ENCODE measurements around the gene HDGFL3. TPM values are rescaled to one million over a fixed set of nuclear protein-coding genes. Genes with fewer than 3 reads are reported as not detected.

Gene HDGFL3
- total RNA-seq, 1 donor from 2014 or later, result 138 TPM

GRCh38 chr15:83123529-83123928 lies 84.1 kb downstream of the HDGFL3 start:
- DNase-seq, result no peak

DNA sequence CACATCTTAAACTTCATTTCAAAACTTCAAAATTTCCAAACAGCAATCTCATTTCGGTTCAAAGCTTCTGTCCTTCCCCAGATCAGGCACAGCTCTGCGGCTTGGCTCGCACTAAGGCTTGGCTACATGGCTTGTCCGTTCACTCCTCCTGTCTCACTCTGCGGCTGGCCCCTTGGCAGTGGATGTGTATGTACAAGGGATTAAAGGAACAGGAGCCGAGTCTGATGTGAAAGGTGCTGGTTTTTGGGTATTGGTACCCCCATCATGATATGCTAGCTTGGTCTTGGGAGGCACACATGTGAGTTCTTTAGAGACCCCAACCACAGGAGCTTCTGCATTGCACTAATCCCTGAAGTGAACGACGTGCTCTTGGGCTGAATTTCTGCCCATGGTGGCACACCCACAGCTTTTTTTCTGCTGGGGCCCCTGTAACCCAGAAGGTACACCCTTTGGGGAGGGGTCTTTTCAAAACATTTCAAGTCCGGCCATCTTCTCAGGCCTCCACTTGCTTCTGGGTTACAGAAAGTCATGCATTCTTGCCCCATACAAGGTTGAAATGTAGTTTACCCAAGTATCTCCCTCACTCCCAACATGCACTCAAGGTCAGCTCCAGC lies 87.5 kb downstream of the HDGFL3 start:
- DNase-seq, result no peak

GRCh38 chr15:83118968-83119367 lies 88.7 kb downstream of the HDGFL3 start:
- DNase-seq, result no peak

- DNase-seq, result no peak
Observed at GRCh38 chr15:83118291-83118827, 89.3 kb downstream of the HDGFL3 start.

GRCh38 chr15:83115831-83116565 lies 91.6 kb downstream of the HDGFL3 start:
- DNase-seq, result no peak

- DNase-seq, result no peak
Observed at GRCh38 chr15:83115410-83115809, 92.2 kb downstream of the HDGFL3 start.

GRCh38 chr15:83114856-83115255 lies 92.8 kb downstream of the HDGFL3 start:
- no peak for DNase-seq

- peak; percentile 60 for DNase-seq
Observed at GRCh38 chr15:83113881-83114674, 93.5 kb downstream of the HDGFL3 start.

GRCh38 chr15:83112956-83113299 lies 94.7 kb downstream of the HDGFL3 start:
- no peak for DNase-seq

- peak; percentile 94 for DNase-seq
Observed at GRCh38 chr15:83112233-83112955, 95.2 kb downstream of the HDGFL3 start.

GRCh38 chr15:83111149-83111548 lies 96.5 kb downstream of the HDGFL3 start:
- no peak for DNase-seq

GRCh38 chr15:83110381-83110780 lies 97.2 kb downstream of the HDGFL3 start:
- peak; percentile 42 for DNase-seq

GRCh38 chr15:83109532-83109931 lies 98.1 kb downstream of the HDGFL3 start:
- no peak for DNase-seq

DNA sequence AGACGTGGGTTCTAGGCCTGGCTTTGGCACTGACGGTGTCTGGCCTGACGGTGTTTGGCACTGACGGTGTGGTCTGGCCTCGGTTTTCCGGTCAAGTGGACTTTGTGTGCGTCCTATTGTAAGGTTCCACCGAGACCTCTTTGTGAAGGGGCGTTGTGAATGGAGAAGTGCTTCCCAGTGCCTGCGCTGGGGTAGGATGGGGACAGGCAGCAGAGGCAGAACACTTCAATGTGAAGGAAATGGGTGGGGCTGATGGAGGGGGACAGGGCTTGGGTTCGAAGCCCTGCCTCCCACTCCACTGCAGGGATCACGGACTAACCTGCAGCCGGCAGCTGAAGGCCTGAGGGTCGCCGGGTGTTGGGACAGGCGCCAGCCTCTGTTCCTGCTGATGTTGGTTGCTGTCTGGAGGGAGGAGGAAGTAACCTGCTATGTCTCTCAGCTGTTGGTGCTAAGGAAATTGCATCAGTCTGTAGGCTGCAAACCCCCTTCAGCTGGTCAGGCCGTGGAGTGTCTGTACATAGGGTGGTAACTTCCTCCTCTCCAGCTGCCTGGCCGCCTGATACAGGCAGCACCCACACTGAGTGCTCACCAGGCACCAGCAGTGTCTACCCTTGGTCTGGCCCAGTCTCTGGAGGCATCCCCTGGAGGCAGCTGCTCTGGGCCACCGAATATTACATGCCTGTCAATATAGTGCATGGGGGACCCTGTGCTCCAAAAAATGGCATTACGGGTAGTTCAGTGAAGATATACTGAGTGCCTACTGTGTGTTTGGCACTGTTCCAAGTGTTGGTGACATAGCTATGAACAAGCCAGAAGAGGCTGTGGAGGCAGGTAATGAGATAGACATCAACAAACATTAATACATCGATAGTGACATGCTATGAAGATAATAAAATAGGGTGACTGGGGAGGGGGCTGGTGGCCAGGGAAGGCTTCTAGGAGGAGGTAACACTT lies 99.1 kb downstream of the HDGFL3 start:
- peak; percentile 93 for DNase-seq

DNA sequence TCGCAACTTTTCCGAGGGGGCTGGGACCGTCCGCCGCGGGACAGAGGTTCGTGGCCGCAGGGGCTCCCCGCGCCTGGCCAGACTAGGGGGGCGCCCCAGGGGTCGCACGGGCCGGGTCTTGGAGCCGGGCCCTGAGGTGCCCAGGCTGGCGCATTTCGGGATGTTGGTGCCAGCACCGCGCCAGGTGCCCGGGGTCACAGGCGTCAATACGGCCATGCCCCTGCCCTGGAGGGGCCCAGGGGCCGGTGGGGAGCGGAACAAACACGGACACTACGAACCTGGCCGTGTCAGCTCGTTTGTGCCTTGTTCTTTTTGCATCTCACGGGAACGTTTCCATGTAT lies 99.8 kb downstream of the HDGFL3 start:
- no peak for DNase-seq

- DNase-seq, result peak; percentile 55
Observed at GRCh38 chr15:83106994-83107840, 100.4 kb downstream of the HDGFL3 start, which contains the start of gene TM6SF1. Gene TM6SF1 (plus strand): TSS chr15:83107645. CDS start chr15:83107681, 36 bp downstream.

- DNase-seq, result no peak
Observed at GRCh38 chr15:83105440-83105839, 102.2 kb downstream of the HDGFL3 start.

DNA sequence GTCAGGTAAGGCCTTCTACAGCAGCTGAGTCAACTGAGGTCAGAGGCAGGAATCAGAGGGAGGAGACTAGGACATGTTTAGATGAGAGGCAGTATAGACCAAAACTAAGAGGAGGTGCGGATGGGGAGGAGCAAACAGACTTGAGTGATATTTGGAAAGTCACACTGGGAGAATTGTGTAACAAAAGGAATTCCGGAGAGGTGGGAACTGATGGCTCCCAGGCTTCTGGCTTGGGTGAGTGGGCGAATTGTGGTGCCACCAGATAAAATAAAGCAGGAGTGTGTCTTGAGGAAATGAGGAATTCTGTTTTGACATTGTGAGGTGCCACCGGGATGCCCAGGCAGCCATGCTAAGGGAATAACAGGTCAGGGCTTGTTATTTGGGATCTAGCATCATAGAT lies 103.5 kb downstream of the HDGFL3 start:
- DNase-seq, result no peak

- no peak for DNase-seq
Observed at GRCh38 chr15:83102346-83102745, 105.3 kb downstream of the HDGFL3 start.

DNA sequence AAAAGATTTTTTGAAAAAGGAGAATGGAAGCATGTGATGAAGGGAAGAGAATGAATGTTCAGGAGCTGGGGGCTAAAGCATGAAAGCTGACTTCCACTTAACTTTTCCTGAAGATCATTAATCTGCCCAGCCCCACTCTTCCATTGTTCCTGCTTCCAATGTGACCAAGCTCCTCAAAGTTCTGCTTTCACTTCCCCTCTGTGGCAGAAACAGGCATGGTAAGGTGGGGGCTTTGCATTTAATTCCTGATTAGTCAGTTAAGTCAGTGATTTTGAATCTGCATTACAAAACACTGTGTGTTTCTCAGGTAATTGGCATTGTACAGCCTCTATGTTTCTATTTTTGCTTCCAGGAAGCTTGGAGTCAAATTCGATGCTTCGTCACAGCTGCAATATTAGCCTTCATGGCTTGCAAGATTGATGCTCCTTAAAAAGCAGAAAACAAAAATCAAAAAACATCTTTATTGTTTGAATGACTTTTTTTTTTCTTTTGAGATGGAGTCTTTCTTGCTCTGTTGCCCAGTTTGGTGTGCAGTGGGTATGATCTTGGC lies 107.5 kb downstream of the HDGFL3 start:
- DNase-seq, result peak; percentile 46

All from dermis blood vessel endothelial cell (primary cell).